ENCODE data around the gene GPI.

DNA sequence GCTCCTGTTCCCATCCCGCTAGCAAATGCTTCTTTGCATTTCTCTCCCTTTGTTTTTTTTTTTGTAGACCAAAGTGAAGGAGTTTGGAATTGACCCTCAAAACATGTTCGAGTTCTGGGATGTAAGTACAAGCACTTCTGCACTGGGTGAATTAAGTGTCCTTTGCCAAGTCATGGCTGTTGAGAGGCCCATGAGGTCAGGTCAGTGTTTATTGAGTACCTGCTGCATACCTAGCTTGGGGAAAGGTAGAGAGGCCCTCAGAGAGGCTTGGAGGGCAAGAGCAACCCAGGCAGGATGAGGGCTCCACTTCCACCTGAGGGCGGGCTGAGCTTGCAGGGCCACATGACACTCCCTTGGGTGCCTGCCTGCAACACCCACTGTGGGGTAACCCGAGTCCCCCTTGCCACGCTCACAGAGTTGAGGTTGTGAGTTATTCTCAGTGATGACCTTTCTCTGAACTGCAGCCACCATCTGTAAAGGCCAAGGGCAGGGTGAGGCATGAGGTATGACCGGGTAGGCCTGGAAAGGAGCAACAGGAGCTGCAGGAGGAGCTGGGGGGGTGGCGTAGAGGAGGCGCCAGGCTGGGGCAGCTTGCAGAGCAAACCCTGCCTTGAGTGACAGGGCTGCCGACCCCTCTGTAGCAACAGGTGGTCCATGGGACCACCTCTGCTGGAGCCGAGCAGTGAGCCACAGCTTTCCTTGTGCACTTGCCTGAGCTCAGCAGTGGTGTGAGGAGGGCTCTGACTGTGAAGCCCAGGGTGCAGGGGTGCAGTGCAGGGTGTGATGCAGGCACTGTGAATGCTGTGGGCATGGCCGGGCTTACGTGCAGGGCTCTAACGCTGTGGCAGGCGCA, 16.6 kb downstream of the GPI start:
- TF ChIP-seq EZH2 (IDR thresholded peaks at IDR 0.05; ENCODE audit: low read length, unreplicated experiment): no peak
- TF ChIP-seq, protein P1, sequence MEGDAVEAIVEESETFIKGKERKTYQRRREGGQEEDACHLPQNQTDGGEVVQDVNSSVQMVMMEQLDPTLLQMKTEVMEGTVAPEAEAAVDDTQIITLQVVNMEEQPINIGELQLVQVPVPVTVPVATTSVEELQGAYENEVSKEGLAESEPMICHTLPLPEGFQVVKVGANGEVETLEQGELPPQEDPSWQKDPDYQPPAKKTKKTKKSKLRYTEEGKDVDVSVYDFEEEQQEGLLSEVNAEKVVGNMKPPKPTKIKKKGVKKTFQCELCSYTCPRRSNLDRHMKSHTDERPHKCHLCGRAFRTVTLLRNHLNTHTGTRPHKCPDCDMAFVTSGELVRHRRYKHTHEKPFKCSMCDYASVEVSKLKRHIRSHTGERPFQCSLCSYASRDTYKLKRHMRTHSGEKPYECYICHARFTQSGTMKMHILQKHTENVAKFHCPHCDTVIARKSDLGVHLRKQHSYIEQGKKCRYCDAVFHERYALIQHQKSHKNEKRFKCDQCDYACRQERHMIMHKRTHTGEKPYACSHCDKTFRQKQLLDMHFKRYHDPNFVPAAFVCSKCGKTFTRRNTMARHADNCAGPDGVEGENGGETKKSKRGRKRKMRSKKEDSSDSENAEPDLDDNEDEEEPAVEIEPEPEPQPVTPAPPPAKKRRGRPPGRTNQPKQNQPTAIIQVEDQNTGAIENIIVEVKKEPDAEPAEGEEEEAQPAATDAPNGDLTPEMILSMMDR (conservative IDR thresholded peaks at IDR 0.05; ENCODE audit: low read depth, low read length): no peak

Data from PC-3 (cell line).